ENCODE measurements around the gene ZNF544.

ZNF544 gene
- 54.3 to 70.0 reads per million in 2 donors for total RNA-seq

DNA sequence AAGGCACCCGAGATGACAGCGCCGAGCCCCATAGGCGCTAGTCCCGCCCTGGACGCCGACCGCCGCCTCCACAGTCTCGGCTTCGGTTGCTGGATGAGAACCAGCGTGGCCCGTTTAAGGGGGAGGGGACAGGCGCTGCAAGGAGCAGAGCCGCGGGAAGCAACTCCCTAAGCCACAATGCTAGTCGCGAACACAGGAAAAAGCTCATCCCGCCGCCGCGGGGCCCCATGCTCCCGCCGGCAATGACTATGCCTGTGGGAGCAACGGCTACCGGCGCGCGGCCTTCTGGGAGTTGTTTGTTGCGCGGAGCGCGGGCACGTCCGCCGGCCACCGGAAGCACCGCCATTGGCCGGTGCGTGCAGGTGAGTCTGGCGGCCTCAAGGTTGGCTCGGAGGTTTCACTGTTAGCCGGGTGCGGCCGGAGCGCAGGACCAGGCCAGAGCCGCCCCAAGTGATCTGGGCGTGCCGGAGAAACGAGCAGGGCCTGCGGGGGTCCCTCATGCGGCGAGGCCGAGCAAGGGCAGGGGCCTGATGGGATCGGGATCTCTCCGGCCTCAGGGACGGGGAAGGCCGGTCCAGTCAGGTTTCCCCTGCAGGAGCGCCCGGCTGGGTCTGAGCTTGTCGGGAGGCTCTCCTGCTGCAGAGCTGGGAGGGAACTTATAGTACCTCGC, at the start of gene ZNF544:
Gene ZNF544 (plus strand): TSS at position 330 of the 670 bp plus-strand sequence. CDS start 15,110 bp downstream, outside the sequence.
- DNase-seq = peak; percentile 29

DNA sequence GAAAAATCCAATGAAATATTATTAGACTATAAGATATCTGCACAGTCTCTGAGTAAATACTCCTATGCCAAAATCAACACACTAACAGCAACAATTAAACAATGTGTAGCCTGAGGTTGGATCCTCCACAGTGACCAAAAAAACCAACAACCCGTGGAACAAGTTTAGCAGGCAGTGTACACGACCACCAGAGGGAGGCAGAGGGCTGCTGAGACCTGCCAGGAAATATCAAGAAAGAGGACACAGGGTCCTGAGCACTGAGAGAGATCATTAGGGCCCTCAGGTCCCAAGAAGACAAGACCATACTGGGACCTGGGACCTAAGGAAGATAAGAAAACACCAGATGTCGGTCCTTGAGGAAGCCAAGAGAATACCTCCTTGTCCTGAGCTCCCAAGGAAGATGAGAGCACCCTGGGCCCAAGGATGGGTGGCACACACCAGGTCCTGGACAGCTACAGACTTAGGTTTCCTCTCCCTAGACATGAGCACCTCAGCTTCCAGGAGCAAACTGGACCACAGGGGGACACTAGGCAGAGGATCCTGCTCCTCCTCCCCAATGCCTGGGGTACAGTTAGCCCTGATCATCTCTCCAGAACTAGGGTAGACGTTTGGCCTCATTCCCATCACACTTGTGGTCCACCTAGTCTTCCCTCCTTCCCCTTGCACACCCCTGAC, 46.7 kb upstream of the ZNF544 start:
- DNase-seq = no peak

DNA sequence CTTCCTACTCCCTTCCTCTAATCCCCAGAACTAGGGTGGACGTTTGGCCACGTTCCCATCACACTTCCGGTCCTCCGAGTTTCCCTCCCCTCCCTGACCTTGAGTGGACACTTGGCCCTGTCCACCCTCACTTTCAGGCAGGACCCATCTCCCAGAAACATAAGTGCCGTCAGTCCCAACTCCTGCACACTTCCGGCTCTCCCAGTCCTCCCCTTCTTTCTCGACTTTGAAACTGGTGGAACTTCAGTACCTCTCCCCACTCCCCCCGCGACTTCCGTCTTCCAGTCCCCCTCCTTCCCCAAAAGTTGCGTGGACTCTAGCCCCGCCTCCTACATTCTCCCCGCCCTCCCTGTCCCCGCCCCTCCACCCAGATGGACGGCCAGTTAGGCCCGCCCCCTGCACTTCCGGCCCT, 46.1 kb upstream of the ZNF544 start:
- DNase-seq = peak; percentile 53

DNA sequence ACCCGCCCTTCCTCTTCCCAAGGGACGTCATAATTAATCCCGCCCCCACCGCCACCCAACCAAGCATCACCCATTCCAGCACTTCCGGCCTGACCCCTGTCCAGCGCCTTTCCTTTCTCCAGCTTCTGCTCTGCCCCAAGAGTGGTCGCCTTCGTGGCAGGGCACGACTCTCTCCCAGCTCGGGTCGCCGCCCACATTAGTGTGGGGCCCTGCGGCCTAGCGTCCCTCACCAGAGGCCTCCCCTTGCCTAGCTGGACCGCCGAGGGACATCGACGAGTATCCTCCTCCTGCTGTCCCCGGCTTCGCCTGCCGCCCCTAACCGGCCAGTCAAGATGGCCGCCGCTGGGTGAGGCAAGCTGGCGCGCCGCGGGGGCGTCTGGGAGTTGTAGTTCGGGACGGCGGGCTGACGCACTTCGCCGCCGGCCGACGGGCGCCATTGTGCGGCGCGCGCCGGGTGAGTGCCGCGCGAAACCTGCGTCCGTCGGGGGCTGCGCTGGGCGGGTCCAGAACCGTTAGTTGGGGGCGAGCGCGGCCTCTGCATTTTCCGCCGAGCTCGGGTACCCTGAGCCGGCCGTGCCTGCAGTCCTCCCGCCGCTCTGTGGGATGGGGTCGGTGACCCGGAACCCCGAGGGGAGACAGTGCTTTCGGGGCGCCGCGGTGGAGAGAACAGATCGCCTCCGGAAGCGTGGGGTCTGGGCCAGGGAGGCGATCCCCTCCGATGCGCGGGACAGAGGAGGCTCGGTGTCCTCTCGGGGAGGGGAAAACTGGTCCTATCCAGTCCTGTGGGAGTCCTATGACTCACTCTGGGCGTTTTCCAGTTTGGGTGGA, 45.5 kb upstream of the ZNF544 start, which contains the start of gene ZNF274:
Gene ZNF274 (plus strand): TSS at position 73 of the 828 bp plus-strand sequence. CDS start 905 bp downstream, outside the sequence.
- DNase-seq = peak; percentile 86

DNA sequence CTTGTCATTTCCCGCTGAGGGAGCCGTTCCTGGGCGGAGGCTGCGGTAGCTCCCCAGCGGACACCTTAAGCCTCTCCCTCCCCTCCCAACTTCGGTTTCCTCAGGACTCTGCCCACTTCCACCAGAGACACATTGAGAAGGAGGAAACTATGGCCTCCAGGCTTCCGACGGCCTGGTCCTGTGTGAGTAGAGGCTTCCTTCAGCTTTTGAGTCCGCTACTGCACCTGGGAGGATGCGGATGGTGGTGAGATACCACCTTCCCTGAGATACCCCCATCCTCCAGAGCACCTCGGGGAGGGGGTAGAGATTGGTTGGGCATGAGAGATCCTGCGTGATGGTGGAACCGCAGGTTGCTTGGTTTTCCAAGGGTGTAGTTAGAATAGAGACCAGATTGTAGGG, 44.9 kb upstream of the ZNF544 start:
- no peak for DNase-seq

DNA sequence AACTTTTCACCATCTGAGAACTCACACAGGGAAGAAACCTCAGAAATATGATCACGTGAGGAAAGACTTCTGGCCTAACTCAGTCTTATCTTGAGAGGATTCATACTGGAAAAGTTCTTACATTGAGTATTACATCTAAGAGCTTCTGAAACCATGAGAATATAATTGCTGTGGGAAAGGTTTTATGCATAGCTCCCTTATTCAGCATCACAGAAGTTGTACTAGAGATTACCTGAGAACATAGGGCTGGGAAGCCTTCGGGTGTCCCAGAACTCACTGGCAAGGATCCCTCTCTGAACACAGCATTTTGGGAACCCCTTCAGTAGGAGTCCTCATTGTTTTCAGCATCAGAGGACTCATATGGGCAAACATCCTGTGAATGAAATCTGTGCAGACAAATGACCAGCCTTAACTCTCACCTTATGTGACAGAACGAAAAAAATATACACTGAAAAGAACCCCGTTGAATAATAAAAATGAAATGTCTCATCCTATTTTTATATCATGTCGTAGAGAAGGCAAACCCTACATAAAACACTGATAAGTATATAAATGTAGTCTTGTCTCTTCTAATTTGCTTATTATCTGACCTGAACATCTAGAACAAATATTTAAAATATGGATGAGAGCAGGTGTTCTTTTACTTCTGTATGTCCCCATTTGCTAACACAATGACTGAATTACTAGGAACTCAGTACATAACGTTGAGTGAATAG, 31.7 kb upstream of the ZNF544 start:
- DNase-seq = no peak

DNA sequence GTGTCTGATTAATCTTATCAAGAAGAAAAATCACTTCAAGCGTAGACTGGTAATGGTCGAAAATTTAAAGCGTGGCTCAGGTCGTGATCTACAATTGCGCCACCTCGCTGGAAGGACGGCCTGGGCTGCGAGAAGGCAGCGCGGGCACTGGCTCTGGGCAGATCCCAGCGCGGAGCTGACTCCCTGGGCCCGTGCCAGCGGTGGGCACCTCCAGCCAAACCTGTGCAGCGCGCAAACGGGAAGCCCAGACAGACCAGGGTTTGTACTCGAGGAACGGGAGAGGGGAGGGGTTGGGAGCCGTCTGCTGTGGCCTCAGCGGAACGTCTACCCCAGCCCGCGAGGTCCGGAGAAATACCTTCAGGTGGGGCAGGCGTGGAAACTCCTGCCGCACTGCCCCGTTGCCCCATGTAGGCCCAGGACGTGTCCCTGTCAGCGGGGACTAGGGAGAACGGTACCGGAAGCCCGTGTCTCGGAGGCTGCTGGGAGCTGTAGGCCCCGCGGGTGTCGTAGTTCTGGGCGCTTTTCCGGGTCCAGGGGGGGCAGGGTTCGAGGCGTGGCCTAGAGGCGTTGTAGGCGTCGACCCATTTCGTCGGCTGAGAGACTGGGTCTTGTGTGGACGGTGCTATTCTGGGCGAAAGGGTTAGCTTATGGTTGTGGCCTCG, 24.8 kb upstream of the ZNF544 start:
- no peak for DNase-seq

DNA sequence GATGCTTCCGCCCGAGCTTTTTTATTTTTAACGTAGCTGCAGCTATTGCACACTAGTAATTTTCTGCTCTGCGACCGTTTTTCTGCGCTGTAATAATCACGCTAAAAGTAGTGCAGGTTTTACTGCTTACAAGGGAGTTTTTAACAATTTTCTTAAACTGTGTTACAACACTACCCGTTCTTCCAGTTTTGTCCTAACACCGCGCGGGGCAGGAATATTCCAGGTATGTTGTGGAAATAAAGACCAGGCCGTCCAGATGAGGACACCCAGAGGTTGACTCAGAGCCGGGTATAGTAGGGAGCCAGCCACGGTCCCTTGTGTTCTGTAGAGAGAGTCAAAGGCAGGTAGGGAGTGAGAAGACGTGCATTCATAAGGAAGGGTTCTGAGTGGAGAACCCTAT, 24.1 kb upstream of the ZNF544 start:
- no peak for DNase-seq

DNA sequence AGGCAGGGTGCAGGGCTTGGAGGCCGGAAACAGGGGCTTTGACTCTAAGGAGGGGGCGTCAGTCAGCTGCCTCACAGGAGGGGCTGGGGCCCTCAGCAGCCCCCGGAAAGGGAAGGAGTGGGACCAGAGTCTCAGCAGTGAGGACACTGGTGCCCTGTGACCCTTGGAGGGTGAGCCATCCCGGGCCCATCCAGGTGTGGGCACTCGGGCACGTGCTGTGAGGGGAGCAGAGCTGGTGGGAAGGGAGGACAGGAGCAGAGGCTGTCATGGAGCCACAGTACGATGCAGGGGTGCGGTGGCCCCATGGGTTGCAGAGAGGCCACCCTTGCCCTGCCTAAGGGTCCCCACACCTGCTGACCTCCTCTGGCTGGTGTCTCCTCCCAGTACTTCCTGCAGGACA, 19.1 kb upstream of the ZNF544 start:
- no peak for DNase-seq

DNA sequence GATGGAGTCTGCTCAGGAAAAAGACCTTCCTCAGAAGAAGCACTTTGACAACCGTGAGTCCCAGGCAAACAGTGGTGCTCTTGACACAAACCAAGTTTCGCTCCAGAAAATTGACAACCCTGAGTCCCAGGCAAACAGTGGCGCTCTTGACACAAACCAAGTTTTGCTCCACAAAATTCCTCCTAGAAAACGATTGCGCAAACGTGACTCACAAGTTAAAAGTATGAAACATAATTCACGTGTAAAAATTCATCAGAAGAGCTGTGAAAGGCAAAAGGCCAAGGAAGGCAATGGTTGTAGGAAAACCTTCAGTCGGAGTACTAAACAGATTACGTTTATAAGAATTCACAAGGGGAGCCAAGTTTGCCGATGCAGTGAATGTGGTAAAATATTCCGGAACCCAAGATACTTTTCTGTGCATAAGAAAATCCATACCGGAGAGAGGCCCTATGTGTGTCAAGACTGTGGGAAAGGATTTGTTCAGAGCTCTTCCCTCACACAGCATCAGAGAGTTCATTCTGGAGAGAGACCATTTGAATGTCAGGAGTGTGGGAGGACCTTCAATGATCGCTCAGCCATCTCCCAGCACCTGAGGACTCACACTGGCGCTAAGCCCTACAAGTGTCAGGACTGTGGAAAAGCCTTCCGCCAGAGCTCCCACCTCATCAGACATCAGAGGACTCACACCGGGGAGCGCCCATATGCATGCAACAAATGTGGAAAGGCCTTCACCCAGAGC, 16.2 kb upstream of the ZNF544 start:
- no peak for DNase-seq

DNA sequence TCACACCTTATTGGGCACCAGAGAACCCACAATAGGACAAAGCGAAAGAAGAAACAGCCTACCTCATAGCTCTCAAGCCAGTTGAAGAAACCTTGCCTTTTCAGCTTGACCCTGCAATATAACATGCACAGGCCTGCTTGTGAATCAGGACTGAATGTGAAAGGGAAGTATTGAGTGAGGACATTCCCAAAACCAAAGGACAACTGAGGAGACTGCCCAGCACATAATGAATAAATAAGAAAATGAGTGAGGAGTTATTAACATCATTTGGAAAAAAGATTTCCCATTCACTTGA, 15.7 kb upstream of the ZNF544 start:
- DNase-seq = no peak

DNA sequence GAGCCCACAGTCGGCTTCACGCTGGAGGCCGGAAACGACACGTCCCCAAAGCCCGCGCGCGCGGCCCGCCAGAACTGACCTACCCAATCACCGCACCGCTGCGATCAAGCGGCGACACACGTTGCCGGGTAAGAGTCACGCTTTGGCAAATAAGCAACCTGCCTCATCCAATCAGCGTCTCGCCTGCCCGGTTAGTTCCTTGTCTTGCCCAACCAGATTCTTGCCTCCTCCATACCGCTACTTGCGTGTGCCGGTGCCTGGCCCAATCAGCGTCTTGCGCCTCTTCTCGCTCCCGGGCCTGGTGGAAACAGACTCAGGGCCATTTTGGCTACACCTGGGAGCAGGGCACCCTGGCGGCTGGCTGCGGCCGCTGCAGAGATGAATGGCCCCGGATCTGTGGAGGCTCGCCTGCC, 11.6 kb upstream of the ZNF544 start:
- no peak for DNase-seq

DNA sequence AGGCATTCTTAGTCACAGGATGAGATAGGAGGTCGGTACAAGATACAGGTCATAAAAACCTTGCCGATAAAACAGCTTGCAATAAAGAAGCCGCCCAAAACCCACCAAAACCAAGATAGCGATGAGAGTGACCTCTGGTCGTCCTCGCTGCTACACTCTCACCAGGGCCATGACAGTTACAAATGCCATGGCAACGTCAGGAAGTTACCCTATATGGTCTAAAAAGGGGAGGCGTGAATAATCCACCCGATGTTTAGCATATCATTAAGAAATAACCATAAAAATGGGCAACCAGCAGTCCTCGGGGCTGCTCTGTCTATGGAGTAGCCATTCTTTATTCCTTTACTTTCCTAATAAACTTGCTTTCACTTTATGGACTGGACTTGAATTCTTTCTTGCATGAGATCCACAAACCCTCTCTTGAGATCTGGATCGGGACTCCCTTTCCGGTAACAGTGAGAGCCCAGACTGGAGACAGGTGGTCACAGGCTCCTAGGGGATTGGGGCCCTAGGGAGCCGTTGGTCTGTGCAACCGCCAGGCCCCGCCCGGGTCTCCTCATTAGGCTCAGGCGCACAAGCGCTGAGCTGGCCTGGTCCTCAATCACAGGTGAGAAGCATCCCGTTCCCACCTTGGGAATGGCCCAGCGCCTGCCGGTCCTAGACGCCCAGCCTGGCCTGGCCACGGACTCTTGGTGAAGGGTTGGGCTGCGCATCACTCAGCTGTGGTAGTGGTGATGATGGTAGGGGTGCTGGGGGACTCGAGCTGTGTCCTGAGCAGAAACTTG, 10.9 kb upstream of the ZNF544 start:
- DNase-seq = no peak

DNA sequence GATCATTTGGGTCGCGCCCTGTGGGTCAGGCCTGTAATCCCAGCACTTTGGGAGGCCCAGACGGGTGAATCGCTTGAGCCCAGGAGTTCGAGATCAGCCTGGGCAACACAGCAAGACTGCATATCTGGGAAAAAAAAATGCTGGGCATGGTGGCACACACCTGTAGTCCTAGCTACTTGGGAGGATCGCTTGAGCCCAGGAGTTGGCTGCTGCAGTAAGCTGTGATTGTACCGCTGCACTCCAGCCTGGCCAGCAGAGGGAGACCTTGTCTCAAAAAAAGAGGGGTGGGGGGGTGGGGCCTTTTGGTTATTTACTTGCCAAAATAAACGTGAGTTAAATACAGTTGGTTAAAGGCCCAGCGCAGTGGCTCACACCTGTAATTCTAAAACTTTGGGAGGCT, 9.8 kb upstream of the ZNF544 start:
- DNase-seq = no peak

DNA sequence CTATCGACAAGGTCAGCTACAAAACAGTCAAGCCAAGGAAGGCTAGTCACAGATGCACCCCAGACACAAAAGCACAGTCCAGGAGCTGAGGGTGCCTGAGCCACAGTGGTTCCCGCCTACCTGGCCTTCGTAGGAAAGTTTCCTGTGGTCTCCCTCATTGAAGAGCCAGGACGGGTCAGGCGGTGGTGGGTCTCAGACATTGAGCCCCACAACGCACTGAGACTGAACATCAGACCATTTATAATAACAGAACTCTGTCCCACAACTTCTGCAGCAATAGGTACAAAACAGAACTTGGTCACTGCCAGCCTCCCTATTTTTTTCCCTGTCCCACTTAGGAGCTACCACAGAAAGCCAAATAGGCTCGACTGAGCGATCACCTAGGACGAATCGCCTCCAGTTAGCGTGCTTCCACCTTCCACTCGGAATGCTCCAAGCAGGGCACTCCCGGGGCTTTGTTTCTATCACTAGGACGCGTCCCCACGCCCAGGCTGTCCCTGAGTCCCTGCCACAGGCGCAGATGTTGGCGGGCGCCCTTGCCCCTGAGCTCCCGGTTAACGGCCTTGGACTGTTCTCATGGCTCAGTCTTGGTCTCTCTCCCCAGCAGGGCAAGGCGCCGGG, 640 bp upstream of the ZNF544 start:
- DNase-seq = no peak

DNA sequence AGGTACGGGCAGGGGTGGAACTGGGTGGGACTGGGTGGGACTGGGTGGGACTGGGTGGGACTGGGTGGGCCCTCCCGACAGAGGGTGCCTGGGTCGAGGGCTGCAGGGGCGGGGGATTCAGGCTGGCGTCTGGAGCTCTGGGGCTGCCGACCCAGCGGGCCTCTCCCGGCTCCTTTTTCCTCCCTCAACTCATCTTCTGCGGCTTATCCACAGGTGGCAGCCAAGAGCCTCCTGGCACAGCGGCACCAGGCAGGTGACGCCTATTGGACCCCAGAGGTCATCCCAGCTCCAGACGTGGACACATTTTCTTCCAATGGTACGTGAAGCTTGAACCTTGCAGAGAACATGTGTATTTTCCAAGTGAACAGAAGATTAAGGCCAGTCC, 533 bp downstream of the ZNF544 start:
- no peak for DNase-seq

DNA sequence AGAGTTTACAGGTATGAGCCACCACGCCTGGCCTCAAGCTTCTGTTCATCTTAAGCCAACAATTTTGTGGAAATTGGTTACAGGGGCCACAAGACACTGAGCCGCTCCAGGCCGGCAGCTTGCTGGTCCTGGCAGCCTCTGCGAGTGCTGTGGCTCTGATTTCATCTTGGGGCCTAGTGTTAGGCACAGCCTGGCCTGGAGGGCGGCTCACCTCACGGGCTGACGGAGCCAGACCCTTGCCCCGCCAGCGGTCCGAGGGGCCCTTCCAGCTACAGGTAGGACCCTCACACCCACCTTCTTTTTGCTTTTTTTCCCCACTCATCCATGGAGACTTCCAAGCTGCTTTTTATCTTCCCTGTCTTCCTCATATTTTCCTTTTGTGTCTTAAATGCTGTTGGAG, 8.6 kb downstream of the ZNF544 start:
- DNase-seq = no peak

DNA sequence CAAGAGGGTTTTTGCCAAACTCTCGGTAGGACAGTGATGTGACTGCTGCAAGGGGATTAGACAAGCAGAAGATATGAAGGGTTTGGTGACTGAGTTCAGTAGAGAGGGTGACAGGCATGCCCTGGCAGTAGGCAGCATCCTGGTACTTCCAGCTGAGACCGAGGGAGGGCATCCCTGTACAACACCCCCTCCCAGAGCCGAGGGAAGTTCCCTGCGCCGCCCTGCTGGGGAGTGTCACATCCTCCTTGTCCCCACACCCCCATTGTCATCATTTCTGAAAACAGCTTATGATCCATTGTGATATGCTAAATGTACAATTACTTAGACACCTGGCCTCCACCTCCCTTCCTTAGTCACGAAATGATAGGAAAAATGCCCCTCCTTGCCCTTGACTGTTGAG, 14.6 kb downstream of the ZNF544 start:
- DNase-seq = no peak

DNA sequence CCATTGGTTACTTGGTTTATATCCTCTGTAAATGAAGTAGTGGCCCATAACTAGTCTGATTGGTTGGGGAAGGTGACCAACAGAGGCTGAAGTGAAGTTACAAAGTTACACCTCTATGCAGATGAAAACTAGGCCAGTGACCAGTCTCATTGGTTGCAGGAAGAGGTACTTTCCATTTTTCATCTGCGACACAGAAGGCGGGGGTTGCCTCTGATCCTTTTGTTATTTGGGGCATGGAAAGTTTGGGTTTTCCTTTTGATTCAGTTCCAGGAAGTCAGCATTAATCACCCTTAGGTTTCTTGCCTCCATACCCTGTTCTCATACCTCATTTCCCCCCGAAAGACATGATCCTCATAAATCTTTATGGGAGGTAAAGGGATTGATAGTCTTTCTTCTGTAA, 20.2 kb downstream of the ZNF544 start:
- DNase-seq = no peak

DNA sequence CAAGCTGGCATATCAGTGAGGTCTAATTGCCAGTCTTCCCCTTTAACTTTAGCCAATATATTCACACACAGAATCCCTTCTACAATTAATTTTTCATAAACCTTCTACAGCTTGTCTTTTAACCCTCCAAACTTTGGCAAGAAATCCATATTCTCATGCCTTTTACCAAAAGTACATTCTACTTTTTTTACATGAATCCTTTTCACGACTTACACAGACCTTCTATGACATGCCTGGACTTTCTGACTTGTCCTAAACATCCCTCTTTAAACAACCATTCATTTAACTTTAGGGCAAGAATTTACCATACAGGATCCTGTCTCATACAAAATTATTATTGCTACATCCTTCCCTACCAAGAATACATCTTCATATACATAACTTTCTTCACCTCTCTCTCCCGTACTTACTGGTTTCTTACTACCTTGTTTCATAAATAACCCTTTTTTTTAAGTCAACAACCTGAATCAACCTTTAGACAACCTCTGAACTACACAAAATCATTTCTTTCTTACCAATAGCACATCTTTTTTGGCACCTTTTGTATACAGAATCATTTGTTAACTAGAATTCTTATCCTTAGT, 23.5 kb downstream of the ZNF544 start:
- no peak for DNase-seq
